HG03565 (cell line): Measurements from ENCODE around the gene COQ9.
A peak's percentile ranks its signal among the peaks of the same experiment; 100 is the strongest.
"Not testable (repeated sequence)": the region's sequence is repeated elsewhere in the genome, so short reads cannot be mapped to it uniquely, and the experiment has no call there.

ENCODE experiments used
- ATAC-seq: cut with Tn5 transposase; IDR thresholded peaks from one replicate; pipeline ENCODE4 v1.9.1; 2021; ENCODE audit warnings: mild to moderate bottlenecking, moderate library complexity; ENCODE audit not compliant: unreplicated experiment

COQ9 gene, protein sequence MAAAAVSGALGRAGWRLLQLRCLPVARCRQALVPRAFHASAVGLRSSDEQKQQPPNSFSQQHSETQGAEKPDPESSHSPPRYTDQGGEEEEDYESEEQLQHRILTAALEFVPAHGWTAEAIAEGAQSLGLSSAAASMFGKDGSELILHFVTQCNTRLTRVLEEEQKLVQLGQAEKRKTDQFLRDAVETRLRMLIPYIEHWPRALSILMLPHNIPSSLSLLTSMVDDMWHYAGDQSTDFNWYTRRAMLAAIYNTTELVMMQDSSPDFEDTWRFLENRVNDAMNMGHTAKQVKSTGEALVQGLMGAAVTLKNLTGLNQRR

DNA sequence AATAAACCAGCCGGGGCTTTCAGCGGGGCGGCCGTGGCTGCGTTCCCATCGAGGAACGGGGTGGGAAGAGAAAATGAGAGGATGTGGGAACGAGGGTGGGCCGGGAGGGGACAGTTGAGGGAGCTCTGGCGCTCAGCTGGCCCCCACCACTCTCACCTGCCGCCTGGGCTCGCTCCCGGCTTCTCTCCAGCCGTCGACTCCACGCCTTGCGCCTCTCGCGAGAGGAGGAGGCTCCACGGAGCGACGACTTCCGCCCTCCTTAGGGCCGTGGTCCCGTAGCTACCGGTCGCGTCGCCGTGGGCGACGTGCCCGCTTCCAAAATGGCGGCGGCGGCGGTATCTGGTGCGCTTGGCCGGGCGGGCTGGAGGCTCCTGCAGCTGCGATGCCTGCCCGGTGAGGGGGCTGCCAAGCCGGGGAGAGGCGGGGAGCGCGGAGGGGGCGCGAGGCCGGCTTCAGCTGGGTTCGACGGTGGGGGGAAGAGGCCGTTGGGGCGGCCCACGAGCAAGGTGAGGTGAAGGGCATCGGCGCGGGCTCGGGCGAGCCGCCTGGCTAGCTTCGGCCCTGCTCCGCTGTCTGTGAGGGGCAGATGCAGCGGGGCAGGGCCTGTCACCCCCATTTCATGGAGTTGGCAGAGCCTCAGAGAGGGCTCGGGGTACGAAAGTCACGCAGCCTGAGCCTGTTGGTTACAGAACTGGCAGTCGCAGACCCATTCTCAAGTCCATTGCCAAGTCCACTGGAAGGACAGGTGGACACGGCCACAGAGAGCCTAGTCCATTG, at the start of gene COQ9, which contains the start of gene CIAPIN1:
Gene COQ9 (plus strand): TSS at position 294 of the 777 bp plus-strand sequence. CDS start 27 bp downstream, at position 321.
Gene CIAPIN1 (minus strand): TSS at position 200 of the 777 bp plus-strand sequence. CDS start 6,457 bp downstream, outside the sequence.
- ATAC-seq: peak; percentile 91

GRCh38 chr16:57397493-57397892, 49.8 kb upstream of the COQ9 start:
- ATAC-seq: not testable (repeated sequence)

DNA sequence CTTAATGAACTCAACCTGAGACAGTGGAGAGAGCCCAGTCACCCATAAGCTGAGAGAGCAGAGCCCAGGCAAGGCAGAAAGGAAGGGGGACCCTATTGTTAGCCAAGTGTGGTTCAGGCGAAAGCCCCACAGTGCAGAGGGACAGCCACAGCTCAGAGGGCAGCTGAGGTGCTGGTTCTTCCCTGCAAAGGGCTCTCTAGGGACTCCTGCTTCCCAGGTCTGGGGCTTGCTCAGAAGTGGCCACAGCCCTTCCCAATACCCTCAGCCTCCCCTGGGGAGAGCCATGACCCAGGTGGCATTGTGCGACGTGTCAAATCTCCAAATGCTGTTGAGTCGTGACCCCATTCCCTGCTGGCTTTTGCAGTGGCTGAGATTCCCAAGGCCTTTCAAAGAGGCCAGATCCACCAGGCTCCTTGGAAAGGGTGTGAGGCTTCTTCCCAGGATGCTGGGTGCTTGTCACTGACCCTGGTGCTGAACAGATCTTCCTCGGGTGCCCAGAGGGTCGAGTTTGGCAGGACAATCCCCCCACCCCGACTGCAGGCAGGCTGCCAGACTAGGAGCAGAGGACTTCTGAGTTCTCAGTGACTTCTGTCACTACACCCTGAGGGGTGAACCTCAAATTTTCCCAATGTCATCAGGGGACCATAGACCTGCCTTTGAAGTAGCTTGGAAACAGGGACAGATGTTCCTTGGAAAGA, 45.2 kb upstream of the COQ9 start:
- no peak for ATAC-seq

DNA sequence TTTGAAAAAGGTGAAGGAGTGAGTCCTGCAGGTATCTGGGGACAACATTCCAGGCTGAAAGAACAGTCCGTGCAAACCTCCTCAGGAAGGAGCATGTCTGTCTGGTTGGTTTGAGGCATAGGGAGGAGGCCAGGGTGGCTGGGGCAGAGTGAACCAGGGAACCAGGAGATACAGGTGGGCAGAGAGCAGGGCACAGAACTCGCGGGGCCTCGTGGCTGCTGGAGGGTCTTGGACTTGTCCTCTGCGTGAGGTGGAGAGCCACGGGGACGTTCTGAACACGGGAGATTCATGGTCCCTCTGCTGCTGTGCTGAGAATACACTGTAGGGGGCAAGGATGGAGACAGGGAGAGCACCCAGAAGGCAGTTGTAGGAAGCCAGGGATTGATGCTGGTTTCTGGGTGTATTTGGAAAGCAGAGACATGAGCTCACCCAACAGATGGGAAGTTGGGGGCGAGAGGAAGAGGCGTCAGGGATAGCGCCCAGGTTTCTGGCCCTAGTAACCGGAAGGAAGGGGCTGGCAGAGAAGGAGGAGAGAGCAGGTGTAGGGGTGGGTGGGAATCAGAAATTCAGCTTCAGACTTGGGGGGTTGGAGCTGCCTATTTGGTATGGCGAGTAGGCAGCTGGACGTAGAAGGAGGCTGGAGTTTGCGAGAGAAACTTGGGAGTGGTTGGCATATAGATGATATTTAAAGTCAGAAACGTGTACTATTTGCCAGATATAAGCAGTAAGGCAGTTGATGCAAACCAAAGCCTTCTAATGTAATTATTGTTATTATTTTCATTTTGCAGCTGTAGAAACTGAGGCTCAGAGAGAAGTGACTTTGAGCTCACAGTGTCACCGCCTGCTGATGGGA, 43.1 kb upstream of the COQ9 start, which contains the start of gene CCL17:
Gene CCL17 (plus strand): TSS at position 803 of the 853 bp plus-strand sequence. CDS start 9,166 bp downstream, outside the sequence.
- ATAC-seq: no peak

DNA sequence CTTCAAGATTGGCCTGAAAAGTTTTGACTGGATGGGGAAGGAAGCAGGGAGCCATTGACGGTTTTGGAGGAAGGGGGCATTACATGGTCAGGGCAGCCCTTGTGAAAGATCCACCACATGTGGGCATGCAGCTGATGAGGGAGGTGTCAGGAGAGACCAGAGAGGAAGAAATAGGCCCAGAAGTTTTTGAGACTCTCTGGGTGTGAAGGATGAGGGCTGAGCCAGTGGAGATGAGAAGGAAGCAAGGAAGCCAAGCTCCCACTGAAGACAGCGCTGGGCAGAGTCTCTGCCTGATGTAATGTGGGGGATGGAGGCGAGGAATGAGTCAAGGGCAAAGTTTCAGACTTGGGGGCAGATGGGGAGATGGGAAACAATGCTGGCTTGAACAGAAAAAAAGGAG, 42.2 kb upstream of the COQ9 start:
- no peak for ATAC-seq

- no peak for ATAC-seq
These were observed 40.4 kb upstream of the COQ9 start for GRCh38 chr16:57406881-57407280.

- no peak for ATAC-seq
These were observed 39.5 kb upstream of the COQ9 start for GRCh38 chr16:57407521-57408353.

- ATAC-seq: no peak
These were observed 38.2 kb upstream of the COQ9 start for GRCh38 chr16:57409065-57409464.

GRCh38 chr16:57409870-57410587, 37.2 kb upstream of the COQ9 start:
- ATAC-seq: no peak

- no peak for ATAC-seq
These were observed 35.8 kb upstream of the COQ9 start for GRCh38 chr16:57411362-57411976.

DNA sequence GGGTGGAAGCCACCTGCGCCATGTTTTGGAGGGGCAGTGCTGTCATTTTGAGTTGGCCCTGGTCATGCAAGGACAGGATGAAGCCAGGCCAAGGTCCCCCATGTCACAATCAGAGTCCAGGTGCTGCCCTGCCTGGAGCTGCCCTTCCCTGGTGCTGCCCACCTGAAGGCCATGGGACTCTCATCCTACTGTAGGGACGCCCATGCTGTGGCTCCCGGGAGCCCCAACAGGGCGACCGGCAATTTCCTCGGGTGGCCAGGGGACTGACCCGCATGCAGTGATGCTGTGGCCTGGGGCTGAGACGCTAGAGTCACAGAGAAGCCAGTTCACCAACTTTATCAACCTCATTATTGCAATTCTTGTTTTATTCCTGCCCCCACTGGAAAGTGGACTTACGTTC, 34.7 kb upstream of the COQ9 start:
- no peak for ATAC-seq

DNA sequence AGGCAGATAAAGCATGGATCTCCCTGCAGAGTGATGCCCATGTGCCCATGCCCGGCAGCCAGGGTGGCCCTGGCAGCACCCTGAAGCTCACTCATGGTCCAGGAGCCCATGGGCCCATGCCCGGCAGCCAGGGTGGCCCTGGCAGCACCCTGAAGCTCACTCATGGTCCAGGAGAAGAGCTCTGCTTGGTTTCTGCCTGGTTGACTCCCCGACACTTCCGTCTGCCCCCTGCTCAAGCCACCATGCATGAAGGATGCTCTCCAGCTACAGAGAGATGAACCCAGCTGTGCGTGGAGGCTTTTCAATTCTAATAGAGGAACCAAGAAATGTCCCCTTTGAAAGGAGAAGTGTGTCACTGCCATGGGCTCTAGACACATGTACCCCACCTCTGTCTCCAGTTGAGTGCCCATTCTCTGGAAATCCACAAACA, 34.0 kb upstream of the COQ9 start:
- peak; percentile 70 for ATAC-seq

DNA sequence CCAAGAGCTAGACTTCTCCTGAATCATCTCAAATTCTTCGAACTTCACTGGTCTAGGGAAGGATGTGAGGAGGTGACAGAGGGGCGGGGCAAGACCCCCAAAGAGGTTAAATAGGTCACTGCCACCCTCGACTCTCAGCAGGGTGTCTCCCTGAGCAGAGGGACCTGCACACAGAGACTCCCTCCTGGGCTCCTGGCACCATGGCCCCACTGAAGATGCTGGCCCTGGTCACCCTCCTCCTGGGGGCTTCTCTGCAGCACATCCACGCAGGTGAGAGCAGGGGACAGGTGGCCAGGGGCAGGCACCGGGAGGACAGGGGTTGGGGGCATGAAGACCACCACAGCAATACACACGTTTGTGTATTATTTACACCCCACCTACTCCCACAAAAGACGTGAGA, 33.5 kb upstream of the COQ9 start:
- no peak for ATAC-seq

DNA sequence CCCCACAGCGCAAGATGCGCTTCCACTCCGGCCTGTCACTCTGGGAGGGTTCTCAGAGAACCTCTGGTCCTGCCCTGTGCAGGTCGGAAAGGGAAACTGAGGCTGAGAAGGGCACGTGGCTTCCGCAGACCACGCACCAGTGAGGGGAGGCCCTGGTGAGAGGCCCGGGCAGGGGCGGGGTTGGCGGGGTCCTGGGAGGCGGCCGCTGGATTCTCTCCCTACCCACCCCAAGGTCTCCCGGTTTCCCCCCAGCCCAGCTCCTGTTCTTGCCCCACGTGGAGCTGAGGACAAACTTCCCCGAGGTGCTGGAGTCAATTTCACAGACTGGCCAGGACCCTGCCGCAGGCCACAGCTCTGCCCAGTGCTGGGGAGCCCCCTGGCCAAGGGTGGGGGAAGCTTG, 31.2 kb upstream of the COQ9 start:
- no peak for ATAC-seq

GRCh38 chr16:57419506-57419905, 27.8 kb upstream of the COQ9 start:
- ATAC-seq: no peak

DNA sequence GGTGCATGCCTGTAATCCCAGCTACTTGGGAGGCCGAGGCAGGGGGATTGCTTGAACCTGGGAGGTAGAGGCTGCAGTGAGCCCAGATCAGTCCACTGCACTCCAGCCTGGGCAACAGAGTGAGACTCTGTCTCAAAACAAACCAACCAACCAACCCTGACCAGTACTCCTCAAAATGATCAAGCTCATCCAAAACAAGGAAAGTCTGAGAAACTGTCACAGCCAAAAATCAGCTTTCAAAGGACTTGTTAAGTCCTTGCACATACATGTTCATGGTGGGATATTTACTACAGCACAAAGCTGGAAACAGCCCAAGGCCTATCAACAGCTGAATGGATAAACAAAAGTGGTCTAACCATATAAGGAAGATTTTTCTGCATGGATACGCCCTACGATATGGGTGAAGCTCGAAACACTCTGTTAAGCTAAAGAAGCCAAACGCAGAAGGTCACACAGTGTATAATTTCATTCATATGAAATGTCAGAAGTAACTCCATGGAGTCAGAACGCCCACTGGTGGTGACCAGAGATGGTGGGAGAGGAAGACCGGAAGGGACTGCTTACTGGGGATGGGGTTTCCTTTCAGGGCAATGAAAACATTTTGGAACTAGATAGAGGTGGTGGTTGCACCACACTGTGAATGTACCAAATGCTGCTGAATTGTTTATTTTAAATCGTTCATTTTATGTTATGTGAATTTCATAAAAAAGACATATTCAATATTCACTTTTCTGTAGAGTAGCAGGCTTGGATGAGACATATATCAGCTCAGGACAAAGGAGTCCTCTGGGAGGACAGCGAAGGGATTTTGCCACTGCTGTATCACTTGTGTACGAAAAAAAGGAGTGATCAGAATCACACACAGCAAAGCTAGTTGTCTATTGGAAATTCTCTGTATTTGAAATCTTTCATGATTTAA, 25.0 kb upstream of the COQ9 start:
- no peak for ATAC-seq

DNA sequence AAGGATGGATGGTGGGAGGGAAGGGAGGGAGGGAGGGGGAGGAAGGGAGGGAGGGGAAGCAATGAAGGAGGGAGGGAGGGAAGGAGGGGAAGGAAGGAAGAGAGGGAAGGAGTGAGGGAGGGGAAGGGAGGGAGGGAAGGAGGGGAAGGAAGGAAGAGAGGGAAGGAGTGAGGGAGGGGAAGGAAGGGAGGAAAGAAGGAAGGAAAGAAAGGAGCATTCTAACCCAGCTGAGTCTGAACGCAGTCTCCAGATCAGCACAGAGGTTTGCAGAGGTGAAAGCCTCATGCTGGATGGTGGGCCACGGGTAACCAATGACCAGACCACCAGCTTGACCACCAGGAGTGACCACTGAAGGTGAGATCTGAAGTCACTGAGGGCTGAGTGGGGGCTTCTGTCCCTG, 24.1 kb upstream of the COQ9 start:
- no peak for ATAC-seq
